Upper lobe of left lung (tissue), 4 donors: Measurements from ENCODE around the gene IKZF4.

Source experiments
- CTCF ChIP-seq, 6 experiments: fragments of 450-650 bp in 4 of 6; fragments of 200-600 bp in 2 of 6; sonication (generic) in 2 of 6; IDR thresholded peaks; one replicate each; pipeline ENCODE4 v1.5.1; 2016 to 2019; ENCODE audit warnings: antibody characterized with exemption in 6 of 6
- POLR2A ChIP-seq, 4 donors: fragments of 450-650 bp; IDR thresholded peaks; one replicate each; pipeline ENCODE4 v1.5.1; 2016 to 2017; ENCODE audit warnings: antibody characterized with exemption in 4 of 4, mild to moderate bottlenecking in 2 of 4

GRCh38 chr12:55983232-55983842 lies 37.5 kb upstream of the IKZF4 start:
- TF ChIP-seq CTCF (IDR thresholded peaks at IDR 0.05): no peak
- TF ChIP-seq POLR2A (IDR thresholded peaks at IDR 0.05): no peak
